SW 1271 (cell line): ENCODE results near the gene CDC14A.
"Not testable (repeated sequence)": the region's sequence is repeated elsewhere in the genome, so short reads cannot be mapped to it uniquely, and the experiment has no call there.

ENCODE experiments used
- DNase-seq, 2 experiments: peaks; one replicate each; lab custom pipeline; 2025; lab: John Stamatoyannopoulos, UW

CDC14A gene

GRCh38 chr1:100404821-100405220 lies 52.5 kb downstream of the CDC14A start:
- no peak for DNase-seq

GRCh38 chr1:100405902-100406301 lies 53.6 kb downstream of the CDC14A start:
- not testable (repeated sequence) for DNase-seq

GRCh38 chr1:100407390-100407789 lies 55.1 kb downstream of the CDC14A start:
- not testable (repeated sequence) for DNase-seq

- no peak for DNase-seq
Observed at GRCh38 chr1:100411019-100411418, 58.7 kb downstream of the CDC14A start.

GRCh38 chr1:100411574-100411973 lies 59.3 kb downstream of the CDC14A start:
- DNase-seq, result no peak

- no peak for DNase-seq
Observed at GRCh38 chr1:100413035-100413434, 60.7 kb downstream of the CDC14A start.

- no peak for DNase-seq
Observed at GRCh38 chr1:100414693-100415497, 62.6 kb downstream of the CDC14A start.

GRCh38 chr1:100415498-100415778 lies 63.1 kb downstream of the CDC14A start:
- no peak for DNase-seq

- no peak for DNase-seq
Observed at GRCh38 chr1:100419072-100419471, 66.8 kb downstream of the CDC14A start.

GRCh38 chr1:100422065-100422464 lies 69.8 kb downstream of the CDC14A start:
- no peak for DNase-seq

- DNase-seq, result no peak
Observed at GRCh38 chr1:100423832-100424337, 71.6 kb downstream of the CDC14A start.

GRCh38 chr1:100428160-100428559 lies 75.9 kb downstream of the CDC14A start:
- DNase-seq, result no peak

GRCh38 chr1:100430325-100430756 lies 78.0 kb downstream of the CDC14A start:
- no peak for DNase-seq

- no peak for DNase-seq
Observed at GRCh38 chr1:100431954-100432353, 79.6 kb downstream of the CDC14A start.

- DNase-seq, result no peak
Observed at GRCh38 chr1:100433563-100433962, 81.3 kb downstream of the CDC14A start.

- DNase-seq, result no peak
Observed at GRCh38 chr1:100434831-100435230, 82.5 kb downstream of the CDC14A start.

GRCh38 chr1:100438375-100438774 lies 86.1 kb downstream of the CDC14A start:
- DNase-seq, result no peak

- DNase-seq, result no peak
Observed at GRCh38 chr1:100438789-100439188, 86.5 kb downstream of the CDC14A start.

- DNase-seq, result no peak
Observed at GRCh38 chr1:100440075-100440809, 87.9 kb downstream of the CDC14A start.

GRCh38 chr1:100441146-100441545 lies 88.8 kb downstream of the CDC14A start:
- DNase-seq, result no peak

GRCh38 chr1:100441651-100442050 lies 89.3 kb downstream of the CDC14A start:
- no peak for DNase-seq

GRCh38 chr1:100443811-100444571 lies 91.7 kb downstream of the CDC14A start:
- DNase-seq, result peak in 1 of 2 experiments; percentile 52

GRCh38 chr1:100445565-100445964 lies 93.3 kb downstream of the CDC14A start:
- no peak for DNase-seq
